Measurements from ENCODE around the gene MEGF6. TPM values are rescaled to one million over a fixed set of nuclear protein-coding genes. Genes with fewer than 3 reads are reported as not detected.
A peak's percentile ranks its signal among the peaks of the same experiment; 100 is the strongest.

MEGF6 gene
- total RNA-seq, 1 donor, result 85.4 TPM

DNA sequence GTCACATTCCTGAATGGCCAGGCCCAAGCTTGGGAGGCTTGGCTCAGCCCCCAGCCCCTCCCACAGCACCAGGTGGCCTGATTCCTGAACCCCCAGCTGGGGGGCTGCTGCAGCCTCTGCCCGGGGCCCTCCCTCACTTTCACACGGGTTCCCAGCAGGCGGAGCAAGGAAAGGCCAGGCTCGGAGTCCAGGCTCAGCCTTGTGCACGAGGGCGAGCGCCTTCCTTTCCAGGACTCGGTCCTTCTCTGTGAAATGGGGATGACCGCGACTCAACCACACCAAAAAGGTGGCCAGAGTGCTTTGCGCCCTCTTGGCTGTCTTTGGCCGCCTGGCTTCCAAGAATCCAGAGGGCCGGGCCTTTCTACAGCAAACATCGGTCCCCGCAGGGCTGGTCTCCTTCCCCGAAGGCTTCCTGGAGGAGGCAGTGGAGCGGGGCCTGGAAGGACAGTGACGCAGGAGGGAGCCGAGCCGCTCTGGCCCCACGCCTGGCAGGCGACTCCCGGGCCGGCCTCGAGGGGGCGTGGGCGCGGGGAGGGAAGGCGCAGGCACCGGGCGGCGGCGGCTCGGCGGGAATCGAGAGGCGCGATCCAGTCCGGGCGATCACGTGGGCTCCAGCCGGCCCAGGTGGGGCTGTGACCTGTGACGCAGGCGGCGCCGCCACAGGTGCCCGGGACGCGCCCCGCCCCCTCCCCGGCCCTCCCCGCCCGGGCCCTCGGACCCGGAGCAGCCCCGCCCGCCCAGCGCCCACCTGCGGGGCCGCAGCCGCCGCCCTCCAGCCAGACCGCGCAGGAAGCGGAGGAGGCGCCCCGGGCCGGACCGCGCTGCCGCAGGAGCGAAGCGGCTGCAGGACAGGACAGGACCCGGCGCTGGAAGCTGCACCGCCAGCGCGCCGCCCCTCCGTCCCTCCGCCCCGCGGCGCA lies 157.2 kb downstream of the MEGF6 start, which contains the start of gene ARHGEF16:
ARHGEF16 (plus strand) TSS at position 775 of the 920 bp plus-strand sequence. CDS start 8,420 bp downstream, outside the sequence.
- peaks cover 4% of the 10 kb centered on the region for H4K20me1 ChIP-seq (ENCODE audit: insufficient read depth, low read length)
- TF ChIP-seq CTCF (IDR thresholded peaks at IDR 0.05; ENCODE audit: extremely low read depth, low read depth, low read length), result peak; percentile 26
- H3K9me3 ChIP-seq (ENCODE audit: low read depth, low read length), result no peaks in the 10 kb centered on the region
- no peak within 1 kb of the TSS for H3K27ac ChIP-seq (ENCODE audit: low read depth, low read length)
- peaks cover 10% of the 10 kb centered on the region for H3K27me3 ChIP-seq (ENCODE audit: insufficient read depth, low read length)
- H3K36me3 ChIP-seq (ENCODE audit: insufficient read depth, low read length), result no peaks in the 10 kb centered on the region
- H2AFZ ChIP-seq (ENCODE audit: low read length), result no peak within 1 kb of the TSS
- DNase-seq (ENCODE audit: insufficient read length, low spot score, missing footprints), result peak; percentile 98
- H3K4me1 ChIP-seq (ENCODE audit: insufficient read depth, low read length), result no peaks in the 10 kb centered on the region
- H3K79me2 ChIP-seq (ENCODE audit: insufficient read depth, low read length), result no peaks in the 10 kb centered on the region
- peak within 1 kb of the TSS; percentile 37 for H3K4me3 ChIP-seq (ENCODE audit: insufficient read depth, low read length)
- no peak within 1 kb of the TSS for H3K4me2 ChIP-seq (ENCODE audit: insufficient read depth, low read length)

- Histone ChIP-seq H4K20me1 (ENCODE audit: insufficient read depth, low read length) (peaks cover 4% of the 10 kb centered on the region), H2AFZ (ENCODE audit: low read length) (no peak overlapping the region), H3K4me3 (ENCODE audit: insufficient read depth, low read length) (no peak overlapping the region), H3K79me2 (ENCODE audit: insufficient read depth, low read length) (no peaks in the 10 kb centered on the region), H3K4me2 (ENCODE audit: insufficient read depth, low read length) (no peak overlapping the region), H3K4me1 (ENCODE audit: insufficient read depth, low read length) (no peaks in the 10 kb centered on the region), H3K27me3 (ENCODE audit: insufficient read depth, low read length) (peaks cover 16% of the 10 kb centered on the region), H3K36me3 (ENCODE audit: insufficient read depth, low read length) (no peaks in the 10 kb centered on the region), H3K27ac (ENCODE audit: low read depth, low read length) (no peak overlapping the region), H3K9me3 (ENCODE audit: low read depth, low read length) (no peaks in the 10 kb centered on the region)
- peak; percentile 88 for TF ChIP-seq CTCF (IDR thresholded peaks at IDR 0.05; ENCODE audit: extremely low read depth, low read depth, low read length)
- peak; percentile 99 for DNase-seq (ENCODE audit: insufficient read length, low spot score, missing footprints)
Observed at GRCh38 chr1:3453203-3453761, 158.0 kb downstream of the MEGF6 start.

DNA sequence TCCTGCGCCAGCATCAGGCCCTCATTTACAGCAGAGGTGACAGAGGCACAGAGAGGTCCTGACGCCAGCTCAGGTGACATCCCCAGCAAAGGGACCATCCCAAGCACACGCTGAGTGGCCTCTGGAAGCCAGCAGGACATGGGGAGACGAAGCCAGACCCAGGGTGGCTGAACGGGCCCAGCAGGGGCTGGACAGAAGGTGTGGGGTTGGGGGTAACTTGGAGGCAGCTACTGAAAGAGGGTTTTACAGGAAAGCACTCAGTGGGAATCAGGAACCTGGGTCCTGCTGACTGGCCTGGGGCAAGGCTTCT lies 158.5 kb downstream of the MEGF6 start:
- peaks cover 16% of the 10 kb centered on the region for H3K27me3 ChIP-seq (ENCODE audit: insufficient read depth, low read length)
- peaks cover 4% of the 10 kb centered on the region for H4K20me1 ChIP-seq (ENCODE audit: insufficient read depth, low read length)
- no peaks in the 10 kb centered on the region for H3K79me2 ChIP-seq (ENCODE audit: insufficient read depth, low read length)
- no peak overlapping the region for H3K4me3 ChIP-seq (ENCODE audit: insufficient read depth, low read length)
- no peaks in the 10 kb centered on the region for H3K4me1 ChIP-seq (ENCODE audit: insufficient read depth, low read length)
- H3K36me3 ChIP-seq (ENCODE audit: insufficient read depth, low read length), result no peaks in the 10 kb centered on the region
- no peak for TF ChIP-seq CTCF (IDR thresholded peaks at IDR 0.05; ENCODE audit: extremely low read depth, low read depth, low read length)
- no peak overlapping the region for H3K27ac ChIP-seq (ENCODE audit: low read depth, low read length)
- H3K9me3 ChIP-seq (ENCODE audit: low read depth, low read length), result no peaks in the 10 kb centered on the region
- no peak overlapping the region for H3K4me2 ChIP-seq (ENCODE audit: insufficient read depth, low read length)
- no peak for DNase-seq (ENCODE audit: insufficient read length, low spot score, missing footprints)
- no peak overlapping the region for H2AFZ ChIP-seq (ENCODE audit: low read length)
